ENCODE data around the gene ZNF516. TPM values are rescaled to one million over a fixed set of nuclear protein-coding genes. Genes with fewer than 3 reads are reported as not detected.

ZNF516 gene
- total RNA-seq, 1 experiment from 2014 or later, result 6.3 TPM

- DNase-seq (ENCODE audit: low read depth), result no peak
These were observed 72.9 kb downstream of the ZNF516 start for GRCh38 chr18:76422121-76422520.

GRCh38 chr18:76421685-76422078, 73.4 kb downstream of the ZNF516 start:
- DNase-seq (ENCODE audit: low read depth), result no peak

- DNase-seq (ENCODE audit: low read depth), result no peak
These were observed 74.0 kb downstream of the ZNF516 start for GRCh38 chr18:76420898-76421684.

- DNase-seq (ENCODE audit: low read depth), result no peak
These were observed 75.2 kb downstream of the ZNF516 start for GRCh38 chr18:76419811-76420210.

- no peak for DNase-seq (ENCODE audit: low read depth)
These were observed 78.1 kb downstream of the ZNF516 start for GRCh38 chr18:76416911-76417310.

- DNase-seq (ENCODE audit: low read depth), result no peak
These were observed 80.0 kb downstream of the ZNF516 start for GRCh38 chr18:76414936-76415621.

GRCh38 chr18:76412818-76413565, 82.0 kb downstream of the ZNF516 start:
- DNase-seq (ENCODE audit: low read depth), result no peak

GRCh38 chr18:76412010-76412817, 82.8 kb downstream of the ZNF516 start:
- no peak for DNase-seq (ENCODE audit: low read depth)

- no peak for DNase-seq (ENCODE audit: low read depth)
These were observed 84.2 kb downstream of the ZNF516 start for GRCh38 chr18:76410660-76411417.

GRCh38 chr18:76410033-76410432, 85.0 kb downstream of the ZNF516 start:
- DNase-seq (ENCODE audit: low read depth), result no peak

- no peak for DNase-seq (ENCODE audit: low read depth)
These were observed 86.5 kb downstream of the ZNF516 start for GRCh38 chr18:76408480-76409067.

GRCh38 chr18:76407681-76408080, 87.4 kb downstream of the ZNF516 start:
- no peak for DNase-seq (ENCODE audit: low read depth)

- no peak for DNase-seq (ENCODE audit: low read depth)
These were observed 88.3 kb downstream of the ZNF516 start for GRCh38 chr18:76406791-76407190.

GRCh38 chr18:76405681-76406356, 89.2 kb downstream of the ZNF516 start:
- DNase-seq (ENCODE audit: low read depth), result peak; percentile 53

GRCh38 chr18:76405280-76405679, 89.8 kb downstream of the ZNF516 start:
- DNase-seq (ENCODE audit: low read depth), result no peak

GRCh38 chr18:76404345-76404831, 90.7 kb downstream of the ZNF516 start:
- no peak for DNase-seq (ENCODE audit: low read depth)

GRCh38 chr18:76402026-76402990, 92.7 kb downstream of the ZNF516 start:
- DNase-seq (ENCODE audit: low read depth), result no peak

GRCh38 chr18:76401498-76401897, 93.5 kb downstream of the ZNF516 start:
- no peak for DNase-seq (ENCODE audit: low read depth)
